ENCODE results near the gene ACVR2A. TPM values are rescaled to one million over a fixed set of nuclear protein-coding genes. Genes with fewer than 3 reads are reported as not detected.

ACVR2A gene
- total and polyA plus RNA-seq, 2 donors (not counting 1 experiment from before 2014, with no cell fraction given), result 0.91 to 2.0 TPM

DNA sequence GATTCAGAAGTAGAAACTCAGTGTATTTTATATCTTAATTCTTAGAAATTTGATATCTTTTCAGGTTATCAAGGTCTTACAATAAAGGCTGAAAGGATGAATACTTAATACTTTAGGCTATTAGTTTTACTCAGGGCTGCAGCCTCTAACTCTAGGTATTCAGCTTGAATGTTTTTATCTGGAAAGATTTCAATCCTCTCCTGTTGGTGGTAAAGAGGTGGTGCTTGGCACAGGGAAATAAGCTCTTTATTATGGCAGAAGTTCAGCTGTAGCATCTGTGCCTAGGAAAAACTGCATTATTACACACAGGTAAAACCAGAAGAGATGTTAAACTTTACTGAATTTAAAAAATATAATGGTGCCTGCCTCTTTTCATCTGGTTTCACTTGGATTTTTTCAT, 11.1 kb downstream of the ACVR2A start:
- no peak for ATAC-seq (ENCODE audit: low read depth)
- POLR2A ChIA-PET, result no interaction called here

DNA sequence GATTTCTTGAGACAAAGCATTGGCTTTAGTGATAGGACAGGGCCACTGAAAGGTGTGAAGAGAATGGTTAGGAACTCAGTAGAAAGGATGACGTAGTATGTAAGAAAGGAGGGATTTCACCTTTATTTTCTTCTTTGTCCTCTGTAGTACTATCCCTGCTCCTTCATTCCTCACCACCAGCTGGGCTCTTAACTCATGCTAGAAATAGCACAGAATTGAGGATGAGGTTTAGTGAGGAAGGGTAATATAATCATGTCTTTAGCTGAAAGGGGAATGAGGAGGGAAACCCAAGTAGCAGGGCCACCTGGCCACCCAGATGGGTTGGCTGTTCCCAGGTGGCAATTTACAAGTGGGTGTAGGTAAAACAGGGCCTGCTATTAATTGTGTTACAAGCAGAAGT, 15.2 kb downstream of the ACVR2A start:
- H3K36me3 ChIP-seq (replicated peaks in 1 of 2; ENCODE audit: control extremely low read depth in 1 of 2, control insufficient read depth in 1 of 2, extremely low read depth in 1 of 2, insufficient read depth in 2 of 2, low read length in 1 of 2), result no peaks in the 10 kb centered on the region
- ChIA-PET CTCF (no interaction called here), POLR2A (no interaction called here)
- no CpG with 5 or more reads among the region's 1 CpG for WGBS (ENCODE audit: insufficient coverage)
- DNase-seq (no peak), ATAC-seq (ENCODE audit: low read depth) (no peak)
- no peaks in the 10 kb centered on the region for H3K27me3 ChIP-seq (replicated peaks in 1 of 4; ENCODE audit: control extremely low read depth in 1 of 4, control insufficient read depth in 3 of 4, insufficient read depth in 4 of 4, low read length in 3 of 4)
- H3K4me3 Mint-ChIP-seq, result no peak overlapping the region
- intact Hi-C loops (cut with micrococcal nuclease), result no loop called here
- no peak overlapping the region for H3K27ac Mint-ChIP-seq
- peaks cover 12% of the 10 kb centered on the region for H3K27me3 Mint-ChIP-seq
- TF ChIP-seq, protein P1, sequence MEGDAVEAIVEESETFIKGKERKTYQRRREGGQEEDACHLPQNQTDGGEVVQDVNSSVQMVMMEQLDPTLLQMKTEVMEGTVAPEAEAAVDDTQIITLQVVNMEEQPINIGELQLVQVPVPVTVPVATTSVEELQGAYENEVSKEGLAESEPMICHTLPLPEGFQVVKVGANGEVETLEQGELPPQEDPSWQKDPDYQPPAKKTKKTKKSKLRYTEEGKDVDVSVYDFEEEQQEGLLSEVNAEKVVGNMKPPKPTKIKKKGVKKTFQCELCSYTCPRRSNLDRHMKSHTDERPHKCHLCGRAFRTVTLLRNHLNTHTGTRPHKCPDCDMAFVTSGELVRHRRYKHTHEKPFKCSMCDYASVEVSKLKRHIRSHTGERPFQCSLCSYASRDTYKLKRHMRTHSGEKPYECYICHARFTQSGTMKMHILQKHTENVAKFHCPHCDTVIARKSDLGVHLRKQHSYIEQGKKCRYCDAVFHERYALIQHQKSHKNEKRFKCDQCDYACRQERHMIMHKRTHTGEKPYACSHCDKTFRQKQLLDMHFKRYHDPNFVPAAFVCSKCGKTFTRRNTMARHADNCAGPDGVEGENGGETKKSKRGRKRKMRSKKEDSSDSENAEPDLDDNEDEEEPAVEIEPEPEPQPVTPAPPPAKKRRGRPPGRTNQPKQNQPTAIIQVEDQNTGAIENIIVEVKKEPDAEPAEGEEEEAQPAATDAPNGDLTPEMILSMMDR (IDR thresholded peaks at IDR 0.05), result no peak
- no peak for TF ChIP-seq EZH2 (IDR thresholded peaks at IDR 0.05; ENCODE audit: borderline replicate concordance, insufficient read depth, low read depth, low read length, poor library complexity, severe bottlenecking)
- H3K4me2 ChIP-seq (replicated peaks; ENCODE audit: low read depth, low read length, poor library complexity, severe bottlenecking), result no peak overlapping the region
- H3K4me1 ChIP-seq (ENCODE audit: control insufficient read depth in 2 of 2, insufficient read depth in 2 of 2, low read length in 2 of 2), result peaks cover 0 to 3% of the 10 kb centered on the region in 2 donors
- H3K79me2 ChIP-seq (ENCODE audit: control insufficient read depth, insufficient read depth, low read length), result peaks cover 6% of the 10 kb centered on the region
- no peaks in the 10 kb centered on the region for H4K20me1 ChIP-seq (ENCODE audit: control insufficient read depth, insufficient read depth, low read length, poor library complexity, severe bottlenecking)
- H2AFZ ChIP-seq (ENCODE audit: insufficient read depth, low read depth, low read length, poor library complexity, severe bottlenecking), result no peak overlapping the region
- no peak overlapping the region for H3K4me3 ChIP-seq (ENCODE audit: control extremely low read depth in 1 of 5, extremely low read depth in 1 of 5, insufficient read depth in 1 of 5, low read depth in 2 of 5, low read length in 4 of 5)
- H3K27ac ChIP-seq (ENCODE audit: low read length in 2 of 2), result no peak overlapping the region
- H3K9me3 ChIP-seq (ENCODE audit: control extremely low read depth in 1 of 3, control insufficient read depth in 2 of 3, insufficient read depth in 1 of 3, low read length in 2 of 3), result no peaks in the 10 kb centered on the region
- no peak overlapping the region for H3K9ac ChIP-seq (ENCODE audit: low read length)
- peaks cover 10% of the 10 kb centered on the region for H3K4me1 Mint-ChIP-seq
- no peaks in the 10 kb centered on the region for H3K9me3 Mint-ChIP-seq (ENCODE audit: insufficient read depth)

More for the DNA sequence above, 11.1 kb downstream of the ACVR2A start:
- H3K36me3 ChIP-seq (replicated peaks in 1 of 2; ENCODE audit: control extremely low read depth in 1 of 2, control insufficient read depth in 1 of 2, extremely low read depth in 1 of 2, insufficient read depth in 2 of 2, low read length in 1 of 2), result no peaks in the 10 kb centered on the region
- no peak overlapping the region for H3K9ac ChIP-seq (ENCODE audit: low read length)
- no peak overlapping the region for H3K27ac Mint-ChIP-seq
- no peak overlapping the region for H3K4me3 ChIP-seq (ENCODE audit: control extremely low read depth in 1 of 5, extremely low read depth in 1 of 5, insufficient read depth in 1 of 5, low read depth in 2 of 5, low read length in 4 of 5)
- CTCF ChIA-PET, result no interaction called here
- DNase-seq, result no peak
- no peaks in the 10 kb centered on the region for H3K4me1 Mint-ChIP-seq
- H3K4me1 ChIP-seq (ENCODE audit: control insufficient read depth in 2 of 2, insufficient read depth in 2 of 2, low read length in 2 of 2), result no peaks in the 10 kb centered on the region
- peaks cover 19% of the 10 kb centered on the region for H3K27me3 Mint-ChIP-seq
- H3K9me3 ChIP-seq (ENCODE audit: control extremely low read depth in 1 of 3, control insufficient read depth in 2 of 3, insufficient read depth in 1 of 3, low read length in 2 of 3), result peaks cover 0 to 1% (median 0%) of the 10 kb centered on the region in 3 donors
- no peaks in the 10 kb centered on the region for H4K20me1 ChIP-seq (ENCODE audit: control insufficient read depth, insufficient read depth, low read length, poor library complexity, severe bottlenecking)
- H3K79me2 ChIP-seq (ENCODE audit: control insufficient read depth, insufficient read depth, low read length), result peaks cover 6% of the 10 kb centered on the region
- H3K4me3 Mint-ChIP-seq, result no peak overlapping the region
- no peak for TF ChIP-seq EZH2 (IDR thresholded peaks at IDR 0.05; ENCODE audit: borderline replicate concordance, insufficient read depth, low read depth, low read length, poor library complexity, severe bottlenecking)
- TF ChIP-seq, protein P1 (IDR thresholded peaks at IDR 0.05), result no peak
- no peak overlapping the region for H3K27ac ChIP-seq (ENCODE audit: low read length in 2 of 2)
- no peak overlapping the region for H2AFZ ChIP-seq (ENCODE audit: insufficient read depth, low read depth, low read length, poor library complexity, severe bottlenecking)
- intact Hi-C loops (cut with micrococcal nuclease), result no loop called here
- H3K4me2 ChIP-seq (replicated peaks; ENCODE audit: low read depth, low read length, poor library complexity, severe bottlenecking), result no peak overlapping the region
- H3K9me3 Mint-ChIP-seq (ENCODE audit: insufficient read depth), result no peaks in the 10 kb centered on the region
- no peaks in the 10 kb centered on the region for H3K27me3 ChIP-seq (replicated peaks in 1 of 4; ENCODE audit: control extremely low read depth in 1 of 4, control insufficient read depth in 3 of 4, insufficient read depth in 4 of 4, low read length in 3 of 4)
